Activated naive CD4-positive, alpha-beta T cell treated with anti-CD3 and anti-CD28 coated beads, Interleukin-2, amount 10 ng/mL, durations not matched to agents 7 days and 5 days (primary cell): ENCODE data around the gene CYP4F22.

ENCODE experiments used
- CTCF ChIA-PET: fragments of 350-600 bp; sonication (Branson Sonifier 250); formaldehyde crosslinking; loops from one replicate; lab custom pipeline; 2021; ENCODE audit warnings: antibody characterized with exemption; lab: Charles Lee
- DNase-seq: peaks from one replicate; pipeline ENCODE4 v3.0.0-alpha.2; 2020
- H3K27ac Mint-ChIP-seq: one replicate; pipeline ENCODE4 v1.8.0; 2021; ENCODE audit warnings: mild to moderate bottlenecking, moderate library complexity, mixed read lengths
- H3K27me3 Mint-ChIP-seq: one replicate; pipeline ENCODE4 v1.8.0; 2021; ENCODE audit warnings: mild to moderate bottlenecking, mixed read lengths
- H3K36me3 Mint-ChIP-seq: one replicate; pipeline ENCODE4 v1.8.0; 2021; ENCODE audit warnings: mixed read lengths
- H3K4me1 Mint-ChIP-seq: one replicate; pipeline ENCODE4 v1.8.0; 2021; ENCODE audit warnings: mixed read lengths
- H3K4me3 Mint-ChIP-seq: one replicate; pipeline ENCODE4 v1.8.0; 2021; ENCODE audit warnings: mild to moderate bottlenecking, moderate library complexity, mixed read lengths
- H3K9me3 Mint-ChIP-seq: one replicate; pipeline ENCODE4 v1.8.0; 2021; ENCODE audit warnings: mixed read lengths

Gene CYP4F22

DNA sequence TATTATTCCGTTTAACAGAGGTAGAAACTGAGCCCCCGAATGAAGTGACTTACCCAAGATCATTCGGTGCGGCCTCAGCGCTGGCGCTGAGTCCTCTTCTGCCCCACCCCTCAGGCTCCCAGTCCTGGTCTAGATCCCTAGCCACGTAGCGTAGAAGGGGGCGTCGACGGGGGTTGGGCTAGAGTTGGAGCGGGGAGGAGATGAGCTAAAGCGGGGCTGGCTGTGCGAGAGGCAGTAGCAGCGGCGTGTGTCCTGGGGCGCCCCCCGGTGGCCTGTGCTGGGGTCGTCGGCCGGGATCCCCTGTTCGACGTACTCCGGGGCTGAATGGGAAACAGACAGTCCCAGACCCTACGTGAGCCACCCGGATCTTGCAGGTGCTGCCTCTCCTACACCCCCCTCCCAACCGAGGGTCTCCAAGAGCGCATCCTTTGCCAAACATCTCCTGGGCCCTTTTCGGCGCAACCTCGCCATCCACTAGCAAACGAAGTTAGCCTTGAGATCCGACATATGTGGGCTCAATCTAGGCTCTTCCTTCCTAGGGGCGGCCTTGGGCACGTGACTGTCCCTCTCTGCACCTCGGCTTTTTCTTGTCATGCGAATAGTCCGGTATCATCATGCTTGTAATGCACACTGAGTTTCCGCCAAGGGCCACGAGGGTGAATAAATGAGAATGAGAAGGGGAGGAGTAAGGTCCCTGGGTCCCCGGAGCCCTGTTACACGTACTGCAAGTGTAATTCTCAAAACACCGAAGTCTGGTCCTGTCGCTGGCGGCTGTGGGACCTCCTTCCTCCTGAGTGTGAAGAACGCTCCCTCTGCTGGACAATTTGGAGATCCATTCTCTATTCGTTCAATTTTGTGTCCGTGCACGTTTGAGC lies 47.7 kb downstream of the CYP4F22 start:
- peak overlapping the region; percentile 72 for H3K4me3 Mint-ChIP-seq
- peaks cover 31% of the 10 kb centered on the region for H3K4me1 Mint-ChIP-seq
- peak; percentile 98 for DNase-seq
- H3K27me3 Mint-ChIP-seq: peaks cover 55% of the 10 kb centered on the region
- no peaks in the 10 kb centered on the region for H3K9me3 Mint-ChIP-seq
- H3K36me3 Mint-ChIP-seq: no peaks in the 10 kb centered on the region
- CTCF ChIA-PET: interaction anchor here (0.6 to 9.5 kb wide), 21 partner anchors 87 to 468 kb away, joined by 3 to 152 read pairs (median 4); partner anchors contain the start of gene AKAP8L
- H3K27ac Mint-ChIP-seq: peak overlapping the region; percentile 84

DNA sequence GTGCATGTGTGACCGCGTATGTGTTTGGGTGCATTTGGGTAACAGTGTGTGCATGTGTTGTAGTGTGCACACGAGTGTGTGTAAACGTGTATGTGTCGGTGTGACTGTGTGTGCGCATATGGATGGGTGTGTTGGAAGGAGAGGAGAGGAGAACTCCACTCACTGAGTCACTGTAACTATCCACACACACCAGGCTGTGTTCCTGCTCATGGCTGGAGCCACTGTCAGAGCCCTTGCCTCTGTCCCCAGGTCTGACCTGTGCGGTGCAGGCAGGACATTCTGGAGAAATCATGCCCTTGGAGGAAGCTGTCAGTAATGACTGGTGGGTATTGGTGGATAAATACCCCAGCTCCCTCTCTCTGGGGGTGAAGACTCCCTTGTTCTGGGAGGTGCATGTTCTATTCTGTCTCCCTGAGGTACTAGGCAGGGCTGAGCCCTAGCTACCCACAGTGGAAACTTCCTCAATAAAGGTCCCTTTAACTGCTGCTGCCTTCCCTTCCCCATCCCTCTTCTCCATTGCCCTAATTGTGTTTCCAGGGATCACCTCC lies 48.4 kb downstream of the CYP4F22 start:
- H3K27ac Mint-ChIP-seq: peak overlapping the region; percentile 84
- H3K4me3 Mint-ChIP-seq: peak overlapping the region; percentile 72
- H3K27me3 Mint-ChIP-seq: peaks cover 54% of the 10 kb centered on the region
- peaks cover 28% of the 10 kb centered on the region for H3K4me1 Mint-ChIP-seq
- CTCF ChIA-PET: interaction anchor here (0.7 to 9.5 kb wide), 4 partner anchors 138 to 469 kb away, joined by 3 to 152 read pairs (median 4); partner anchors contain the start of gene AKAP8L
- no peaks in the 10 kb centered on the region for H3K36me3 Mint-ChIP-seq
- DNase-seq: no peak
- no peaks in the 10 kb centered on the region for H3K9me3 Mint-ChIP-seq

DNA sequence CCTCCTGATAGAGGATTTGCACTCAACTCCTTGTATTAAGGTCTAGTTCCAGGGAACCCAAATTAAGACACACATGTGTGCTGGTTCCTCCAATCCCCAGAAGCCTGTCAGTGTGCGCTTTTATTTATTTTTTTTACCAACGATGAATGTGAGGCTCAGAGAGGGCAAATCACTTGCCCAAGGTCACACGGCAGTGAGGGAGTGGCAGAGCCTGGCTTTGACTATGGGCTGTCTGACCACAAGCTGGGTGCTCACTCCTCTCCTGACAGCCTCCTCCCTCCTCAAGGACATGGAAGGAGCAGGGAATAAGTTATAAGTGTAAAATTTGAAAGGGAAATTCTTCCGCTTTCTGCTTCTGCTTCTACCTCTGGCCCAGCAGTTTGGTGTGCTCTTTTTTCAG lies 48.9 kb downstream of the CYP4F22 start:
- Mint-ChIP-seq H3K4me1 (peaks cover 28% of the 10 kb centered on the region), H3K9me3 (no peaks in the 10 kb centered on the region), H3K27me3 (peaks cover 58% of the 10 kb centered on the region), H3K36me3 (no peaks in the 10 kb centered on the region), H3K27ac (no peak overlapping the region), H3K4me3 (no peak overlapping the region)
- CTCF ChIA-PET: interaction anchor here (0.7 to 9.5 kb wide), 4 partner anchors 138 to 469 kb away, joined by 3 to 152 read pairs (median 4); partner anchors contain the start of gene AKAP8L
- no peak for DNase-seq

DNA sequence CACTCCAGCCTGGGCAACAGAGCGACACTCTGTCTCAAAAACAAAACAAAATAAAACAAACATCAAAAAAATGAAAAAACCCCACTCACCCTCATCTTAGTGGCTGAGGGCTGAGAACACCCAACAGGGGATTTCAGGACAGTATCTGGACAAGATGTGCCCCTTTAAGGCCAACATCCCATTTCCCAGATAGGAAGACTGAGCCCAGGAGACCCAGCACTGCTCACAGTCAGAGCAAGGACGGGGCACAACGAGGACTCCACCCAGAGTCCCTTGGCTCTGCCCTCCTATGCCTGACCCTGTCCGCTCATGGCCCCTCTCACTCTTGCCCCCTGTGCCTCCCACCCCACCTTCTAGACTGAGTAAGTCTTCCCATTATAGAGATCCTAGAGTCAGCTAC lies 53.8 kb downstream of the CYP4F22 start:
- peak; percentile 8 for DNase-seq
- Mint-ChIP-seq H3K4me3 (no peak overlapping the region), H3K27me3 (peaks cover 83% of the 10 kb centered on the region), H3K36me3 (no peaks in the 10 kb centered on the region), H3K4me1 (no peaks in the 10 kb centered on the region), H3K27ac (no peak overlapping the region), H3K9me3 (no peaks in the 10 kb centered on the region)
- CTCF ChIA-PET: interaction anchor here (0.8 kb wide), 1 partner anchor 176 kb away, joined by 3 read pairs; no protein-coding TSS in a partner anchor

DNA sequence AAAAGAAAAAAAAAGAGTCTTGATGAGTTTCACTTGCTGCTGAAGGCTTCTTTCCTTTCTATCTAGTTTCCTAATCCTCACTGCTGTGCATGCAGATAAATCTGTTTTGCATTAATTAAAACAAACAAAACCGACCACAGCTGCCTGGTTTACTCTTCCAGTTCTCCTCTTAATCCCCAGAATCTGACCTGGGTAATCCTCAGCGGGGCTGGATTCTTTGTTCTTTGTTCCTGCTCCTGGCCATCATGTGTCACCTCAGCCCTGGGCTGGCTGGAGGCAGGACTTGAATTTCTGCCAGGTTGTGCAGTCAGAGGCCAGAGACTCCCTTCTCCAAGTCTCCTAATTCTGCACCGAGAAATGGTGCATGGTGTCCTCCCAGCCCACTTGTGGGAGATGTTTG lies 54.5 kb downstream of the CYP4F22 start:
- H3K27me3 Mint-ChIP-seq: peaks cover 75% of the 10 kb centered on the region
- H3K36me3 Mint-ChIP-seq: no peaks in the 10 kb centered on the region
- no peaks in the 10 kb centered on the region for H3K9me3 Mint-ChIP-seq
- H3K4me1 Mint-ChIP-seq: no peaks in the 10 kb centered on the region
- no peak overlapping the region for H3K4me3 Mint-ChIP-seq
- H3K27ac Mint-ChIP-seq: no peak overlapping the region
- CTCF ChIA-PET: no interaction called here
- peak; percentile 12 for DNase-seq

DNA sequence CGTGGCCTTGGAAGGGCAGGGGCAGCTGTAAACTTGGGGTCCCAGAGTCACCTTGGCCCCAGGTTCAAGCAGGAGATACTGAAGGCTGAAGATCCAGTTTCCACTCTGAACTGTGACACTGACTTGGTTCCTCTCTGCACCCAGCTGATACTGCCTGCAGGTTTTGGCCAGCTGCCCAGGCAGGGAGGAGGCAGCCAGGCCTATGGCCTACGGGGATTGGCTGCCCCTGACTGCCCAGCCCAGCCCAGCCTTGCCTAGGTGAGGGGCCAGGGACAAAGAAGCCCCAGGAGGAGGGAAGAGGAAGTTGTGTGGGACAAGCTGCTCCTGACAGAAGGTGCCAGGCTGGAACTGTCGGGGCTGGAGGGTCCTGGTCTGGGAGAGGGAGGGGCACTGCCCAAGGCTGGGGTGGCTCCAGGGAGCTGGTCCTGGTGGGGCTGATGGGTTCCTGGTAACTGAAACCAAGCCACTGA lies 55.0 kb downstream of the CYP4F22 start:
- peaks cover 72% of the 10 kb centered on the region for H3K27me3 Mint-ChIP-seq
- H3K4me1 Mint-ChIP-seq: no peaks in the 10 kb centered on the region
- no peaks in the 10 kb centered on the region for H3K36me3 Mint-ChIP-seq
- peak; percentile 11 for DNase-seq
- H3K4me3 Mint-ChIP-seq: no peak overlapping the region
- CTCF ChIA-PET: no interaction called here
- H3K27ac Mint-ChIP-seq: no peak overlapping the region
- H3K9me3 Mint-ChIP-seq: no peaks in the 10 kb centered on the region

DNA sequence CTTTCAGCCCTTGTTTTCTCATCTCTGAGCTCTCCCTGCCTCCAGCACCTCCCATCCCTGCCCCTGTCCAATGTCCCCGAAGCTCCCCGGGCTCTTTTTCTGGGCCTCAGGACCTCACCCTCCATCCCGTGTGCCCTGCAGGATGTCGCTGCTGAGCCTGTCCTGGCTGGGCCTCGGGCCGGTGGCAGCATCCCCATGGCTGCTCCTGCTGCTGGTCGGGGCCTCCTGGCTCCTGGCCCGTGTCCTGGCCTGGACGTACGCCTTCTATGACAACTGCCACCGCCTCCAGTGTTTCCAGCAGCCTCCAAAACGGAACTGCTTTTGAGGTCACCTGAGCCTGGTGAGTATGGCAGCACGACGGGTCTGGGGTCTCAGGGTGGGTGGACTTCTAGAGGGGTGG lies 55.6 kb downstream of the CYP4F22 start:
- H3K4me3 Mint-ChIP-seq: no peak overlapping the region
- DNase-seq: no peak
- H3K27me3 Mint-ChIP-seq: peaks cover 71% of the 10 kb centered on the region
- no peaks in the 10 kb centered on the region for H3K9me3 Mint-ChIP-seq
- H3K4me1 Mint-ChIP-seq: no peaks in the 10 kb centered on the region
- CTCF ChIA-PET: no interaction called here
- H3K36me3 Mint-ChIP-seq: no peaks in the 10 kb centered on the region
- H3K27ac Mint-ChIP-seq: no peak overlapping the region

DNA sequence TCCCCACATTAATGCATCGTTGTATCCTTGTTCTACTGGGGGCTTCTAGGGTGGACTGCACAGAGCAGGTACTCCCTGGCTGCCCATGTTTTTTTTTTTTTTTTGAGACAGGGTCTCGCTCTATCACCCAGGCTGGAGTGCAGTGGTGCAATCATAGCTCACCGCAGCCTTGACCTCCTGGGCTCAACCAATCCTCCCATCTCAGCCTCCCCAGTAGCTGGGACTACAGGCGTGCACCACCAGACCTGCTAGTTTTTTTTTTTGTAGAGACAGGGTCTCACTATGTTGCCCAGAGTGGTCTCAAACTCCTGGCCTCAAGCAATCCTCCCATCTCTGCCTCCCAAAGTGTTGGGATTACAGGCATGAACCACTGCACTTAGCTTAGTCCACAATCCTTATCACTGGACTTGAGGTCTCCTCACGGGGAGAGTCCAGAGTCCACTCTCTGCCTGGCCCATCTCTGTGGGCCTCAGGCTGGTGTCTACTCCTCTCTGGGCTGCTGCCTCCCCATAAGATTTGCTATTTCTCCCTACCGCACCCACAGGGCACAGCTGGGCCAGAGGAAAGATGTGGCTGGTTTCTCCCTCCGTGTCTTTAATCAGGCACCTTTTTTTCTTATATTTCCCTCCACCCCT lies 56.3 kb downstream of the CYP4F22 start:
- Mint-ChIP-seq H3K27me3 (peaks cover 75% of the 10 kb centered on the region), H3K4me3 (no peak overlapping the region), H3K27ac (no peak overlapping the region), H3K36me3 (no peaks in the 10 kb centered on the region), H3K9me3 (no peaks in the 10 kb centered on the region), H3K4me1 (no peaks in the 10 kb centered on the region)
- no peak for DNase-seq
- CTCF ChIA-PET: no interaction called here

DNA sequence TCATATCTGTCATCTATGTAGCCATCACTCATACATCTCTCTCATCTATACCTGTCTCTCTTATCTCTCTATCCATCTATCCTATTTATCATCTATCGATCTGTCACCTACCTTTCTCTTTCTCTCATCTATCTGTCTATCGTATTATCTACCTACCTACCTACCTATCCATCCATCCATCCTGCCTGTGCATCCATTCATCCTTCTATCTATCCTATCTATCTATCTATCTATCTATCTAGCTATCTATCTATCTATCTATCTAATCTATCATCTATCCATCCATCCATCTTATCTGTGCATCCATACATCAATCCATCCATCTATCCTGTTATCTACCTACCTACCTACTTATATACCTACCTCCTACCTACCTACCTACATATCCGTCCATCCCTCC lies 62.1 kb downstream of the CYP4F22 start:
- Mint-ChIP-seq H3K27ac (no peak overlapping the region), H3K4me3 (no peak overlapping the region), H3K9me3 (no peaks in the 10 kb centered on the region), H3K36me3 (no peaks in the 10 kb centered on the region), H3K4me1 (no peaks in the 10 kb centered on the region), H3K27me3 (peaks cover 31% of the 10 kb centered on the region)
- DNase-seq: no peak
- CTCF ChIA-PET: no interaction called here

DNA sequence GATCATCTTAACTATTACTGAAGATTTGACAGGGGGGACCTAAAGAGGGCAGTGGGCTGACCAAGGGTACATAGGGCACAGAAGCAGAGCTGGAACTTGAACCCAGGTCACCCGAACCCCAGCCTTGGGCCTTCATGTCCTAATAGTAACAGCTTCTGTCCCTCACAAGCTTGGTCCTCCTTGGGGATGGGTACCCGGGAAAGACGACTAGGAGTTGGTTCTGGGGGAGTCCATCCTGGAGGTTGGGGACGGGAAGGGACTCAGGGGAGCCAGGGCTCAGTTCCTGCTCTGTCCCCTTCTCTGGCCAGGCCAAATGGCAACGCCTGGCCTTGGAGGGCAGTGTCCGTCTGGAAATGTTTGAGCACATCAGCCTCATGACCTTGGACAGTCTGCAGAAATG lies 67.1 kb downstream of the CYP4F22 start:
- Mint-ChIP-seq H3K9me3 (no peaks in the 10 kb centered on the region), H3K4me3 (no peak overlapping the region), H3K4me1 (no peaks in the 10 kb centered on the region), H3K27ac (no peak overlapping the region), H3K27me3 (peaks cover 21% of the 10 kb centered on the region), H3K36me3 (no peaks in the 10 kb centered on the region)
- CTCF ChIA-PET: no interaction called here
- DNase-seq: no peak

DNA sequence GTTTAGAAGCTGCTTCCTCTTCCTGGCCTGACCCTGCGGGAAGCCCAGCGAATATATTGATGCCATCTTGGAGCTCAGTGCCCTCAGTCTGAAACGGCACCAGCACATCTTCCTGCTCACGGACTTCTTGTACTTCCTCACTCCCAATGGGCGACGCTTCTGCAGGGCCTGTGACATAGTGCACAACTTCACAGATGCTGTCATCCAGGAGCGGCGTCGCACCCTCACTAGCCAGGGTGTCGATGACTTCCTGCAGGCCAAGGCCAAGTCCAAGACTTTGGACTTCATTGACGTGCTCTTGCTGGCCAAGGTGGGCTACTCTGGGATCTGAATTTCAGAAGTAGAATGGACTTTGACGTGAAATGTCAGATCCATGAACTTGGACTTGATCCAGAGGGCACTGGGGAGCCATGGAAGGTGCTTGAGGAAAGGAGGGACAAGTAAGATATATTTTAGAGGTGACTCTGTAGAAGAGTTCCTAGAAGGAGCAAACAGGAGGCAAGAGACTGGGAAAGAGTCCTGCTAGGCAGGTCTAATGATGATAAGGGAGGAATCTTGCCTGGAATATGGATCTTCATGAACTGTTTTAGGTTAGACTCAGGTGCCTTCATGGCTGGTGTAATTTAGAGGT lies 68.3 kb downstream of the CYP4F22 start:
- DNase-seq: no peak
- H3K4me1 Mint-ChIP-seq: no peaks in the 10 kb centered on the region
- H3K4me3 Mint-ChIP-seq: no peak overlapping the region
- CTCF ChIA-PET: no interaction called here
- H3K9me3 Mint-ChIP-seq: no peaks in the 10 kb centered on the region
- H3K27me3 Mint-ChIP-seq: peaks cover 33% of the 10 kb centered on the region
- H3K27ac Mint-ChIP-seq: no peak overlapping the region
- H3K36me3 Mint-ChIP-seq: no peaks in the 10 kb centered on the region

DNA sequence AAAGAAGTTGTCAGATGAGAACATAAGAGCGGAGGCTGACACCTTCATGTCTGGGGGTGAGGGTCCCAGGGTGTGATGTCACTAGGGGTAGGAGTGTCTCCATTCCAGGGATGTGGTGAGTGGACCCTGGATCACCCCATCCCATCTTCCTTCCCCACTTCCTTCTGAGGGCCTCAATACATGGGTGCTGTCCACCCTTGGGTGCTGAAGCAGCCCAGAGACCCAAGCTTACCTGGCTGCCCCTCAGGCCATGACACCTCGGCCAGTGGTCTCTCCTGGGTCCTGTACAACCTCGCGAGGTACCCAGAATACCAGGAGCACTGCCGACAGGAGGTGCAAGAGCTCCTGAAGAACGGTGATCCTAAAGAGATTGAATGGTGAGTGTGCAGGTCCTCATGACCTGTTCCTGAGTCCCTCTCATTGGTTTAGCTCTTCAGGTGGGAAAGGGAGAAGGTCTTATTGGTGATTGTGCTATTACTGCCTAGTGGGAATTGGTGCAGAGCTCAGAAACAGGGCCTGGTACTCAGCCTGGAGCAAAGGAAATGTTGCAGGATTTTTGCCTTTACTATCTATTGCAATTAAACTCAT lies 69.0 kb downstream of the CYP4F22 start:
- Mint-ChIP-seq H3K27ac (no peak overlapping the region), H3K9me3 (no peaks in the 10 kb centered on the region), H3K4me3 (no peak overlapping the region), H3K27me3 (peaks cover 34% of the 10 kb centered on the region), H3K36me3 (no peaks in the 10 kb centered on the region), H3K4me1 (no peaks in the 10 kb centered on the region)
- DNase-seq: no peak
- CTCF ChIA-PET: no interaction called here

DNA sequence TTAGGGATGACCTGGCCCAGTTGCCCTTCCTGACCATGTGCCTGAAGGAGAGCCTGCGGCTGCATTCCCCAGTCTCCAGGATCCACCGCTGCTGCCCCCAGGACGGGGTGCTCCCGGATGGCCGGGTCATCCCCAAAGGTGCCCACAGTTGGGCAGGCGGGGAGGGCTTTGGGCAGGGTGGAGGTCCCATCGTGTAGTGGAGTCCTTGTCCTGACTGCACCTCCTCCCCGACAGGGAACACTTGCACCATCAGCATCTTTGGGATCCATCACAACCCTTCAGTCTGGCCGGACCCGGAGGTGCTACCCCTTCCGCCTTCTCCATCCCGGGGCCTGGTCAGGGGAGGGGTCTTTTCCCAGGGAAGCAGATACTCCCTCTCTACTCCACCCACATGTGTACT lies 75.0 kb downstream of the CYP4F22 start:
- Mint-ChIP-seq H3K36me3 (no peaks in the 10 kb centered on the region), H3K4me3 (no peak overlapping the region), H3K4me1 (peaks cover 3% of the 10 kb centered on the region), H3K27me3 (peaks cover 45% of the 10 kb centered on the region), H3K27ac (no peak overlapping the region), H3K9me3 (no peaks in the 10 kb centered on the region)
- no peak for DNase-seq
- CTCF ChIA-PET: no interaction called here

DNA sequence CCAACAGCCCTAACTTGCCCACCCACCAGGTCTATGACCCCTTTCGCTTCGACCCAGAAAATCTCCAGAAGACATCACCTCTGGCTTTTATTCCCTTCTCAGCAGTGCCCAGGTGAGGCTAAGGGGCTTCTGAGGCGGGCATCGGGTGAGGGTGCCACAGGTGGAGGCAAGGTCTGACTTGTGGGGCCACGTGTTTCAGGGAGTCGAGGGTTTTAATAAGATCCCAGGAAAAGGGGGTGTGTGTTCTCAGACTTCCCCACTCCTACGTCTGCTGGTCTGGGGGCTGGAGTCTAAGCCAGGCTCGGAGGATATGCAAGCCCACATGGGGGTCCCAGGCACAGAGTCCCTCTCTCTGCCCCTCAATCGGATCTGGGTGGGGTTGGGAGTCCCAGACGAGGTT lies 75.8 kb downstream of the CYP4F22 start:
- H3K4me1 Mint-ChIP-seq: peaks cover 3% of the 10 kb centered on the region
- H3K36me3 Mint-ChIP-seq: no peaks in the 10 kb centered on the region
- peaks cover 45% of the 10 kb centered on the region for H3K27me3 Mint-ChIP-seq
- H3K4me3 Mint-ChIP-seq: no peak overlapping the region
- no peak for DNase-seq
- H3K9me3 Mint-ChIP-seq: no peaks in the 10 kb centered on the region
- CTCF ChIA-PET: interaction anchor here (1.0 kb wide), 1 partner anchor 429 kb away, joined by 3 read pairs; no protein-coding TSS in a partner anchor
- no peak overlapping the region for H3K27ac Mint-ChIP-seq
